Hepatocyte (in vitro differentiated cells): ENCODE data around the gene ADORA1. TPM values are rescaled to one million over a fixed set of nuclear protein-coding genes. Genes with fewer than 3 reads are reported as not detected.

ENCODE experiments used
- DNase-seq: peaks from one replicate; pipeline ENCODE4 v3.0.0-alpha.2; 2016; ENCODE audit warnings: low spot score
- H2AFZ ChIP-seq: fragments of 200-600 bp; sonication (generic); 2 replicates; pipeline ENCODE4 v1.6.0; 2016; ENCODE audit warnings: antibody characterized with exemption, mild to moderate bottlenecking
- H3K27ac ChIP-seq: fragments of 200-600 bp; sonication (generic); 2 replicates; pipeline ENCODE4 v1.5.1; 2016; ENCODE audit warnings: mild to moderate bottlenecking
- H3K27me3 ChIP-seq: fragments of 200-600 bp; sonication (generic); 2 replicates; pipeline ENCODE4 v1.6.1; 2016
- H3K36me3 ChIP-seq: fragments of 200-600 bp; sonication (generic); replicated peaks from 2 replicates; pipeline ENCODE4 v1.5.1; 2016; ENCODE audit warnings: low read depth; ENCODE audit not compliant: insufficient read depth
- H3K4me1 ChIP-seq: fragments of 200-600 bp; sonication (generic); 2 replicates; pipeline ENCODE4 v1.5.1; 2016; ENCODE audit warnings: mild to moderate bottlenecking, moderate library complexity; ENCODE audit not compliant: insufficient read depth
- H3K4me2 ChIP-seq: fragments of 200-600 bp; sonication (generic); 2 replicates; pipeline ENCODE4 v1.6.0; 2016
- H3K4me3 ChIP-seq: fragments of 200-600 bp; sonication (generic); 2 replicates; pipeline ENCODE4 v1.5.1; 2016; ENCODE audit warnings: mild to moderate bottlenecking
- H3K79me2 ChIP-seq: fragments of 200-600 bp; sonication (generic); 2 replicates; pipeline ENCODE4 v1.6.0; 2017; ENCODE audit warnings: mild to moderate bottlenecking
- H3K9me2 ChIP-seq: fragments of 200-600 bp; sonication (generic); replicated peaks from 2 replicates; pipeline ENCODE4 v1.6.0; 2017; ENCODE audit warnings: mild to moderate bottlenecking; ENCODE audit not compliant: insufficient read depth
- H3K9me3 ChIP-seq: fragments of 200-600 bp; sonication (generic); 2 replicates; pipeline ENCODE4 v1.5.1; 2016; ENCODE audit warnings: low read depth, mild to moderate bottlenecking
- H4K20me1 ChIP-seq: fragments of 200-600 bp; sonication (generic); 2 replicates; pipeline ENCODE4 v1.6.0; 2016; ENCODE audit warnings: mild to moderate bottlenecking; ENCODE audit not compliant: insufficient read depth, poor library complexity, severe bottlenecking
- EZH2 ChIP-seq: fragments of 200-600 bp; sonication (generic); IDR thresholded peaks from 2 replicates; pipeline ENCODE4 v1.6.1; 2016; ENCODE audit warnings: antibody characterized with exemption, mild to moderate bottlenecking, borderline replicate concordance
- EZH2phosphoT487 ChIP-seq: fragments of 200-600 bp; sonication (generic); IDR thresholded peaks from one replicate; pipeline ENCODE4 v1.6.1; 2018; ENCODE audit warnings: antibody characterized with exemption, mild to moderate bottlenecking, low read depth, moderate library complexity; ENCODE audit not compliant: unreplicated experiment, severe bottlenecking
- WGBS: methylation state at CpG from one replicate; pipeline ENCODE4 v1.1.6; 2016; ENCODE audit warnings: low lambda C conversion rate; ENCODE audit errors: missing lambda C conversion rate; 5-methylcytosine and 5-hydroxymethylcytosine counted together
- polyA plus RNA-seq: library from polyadenylated mRNA; unstranded; fragments of >200 nt; fragmentation: Nextera tagmentation; extraction: Ambion mirVana; gene quantifications from 2 replicates; pipeline ENCODE4 v1.2.1, GENCODE V29; 2016
- total RNA-seq: library from RNA; depleted of rRNA; stranded (reverse); fragments of >200 nt; gene quantifications from 2 replicates; pipeline ENCODE4 v1.2.3, GENCODE V29; 2014
- TF ChIP-seq, protein P1 (sequence below): fragments of 200-600 bp; sonication (generic); IDR thresholded peaks from 2 replicates; pipeline ENCODE4 v1.5.1; 2016; ENCODE audit warnings: antibody characterized with exemption, mild to moderate bottlenecking; ENCODE audit not compliant: poor library complexity

The ADORA1 gene
- total and polyA plus RNA-seq, 2 experiments from 2014 or later: 2.0 to 2.3 TPM

DNA sequence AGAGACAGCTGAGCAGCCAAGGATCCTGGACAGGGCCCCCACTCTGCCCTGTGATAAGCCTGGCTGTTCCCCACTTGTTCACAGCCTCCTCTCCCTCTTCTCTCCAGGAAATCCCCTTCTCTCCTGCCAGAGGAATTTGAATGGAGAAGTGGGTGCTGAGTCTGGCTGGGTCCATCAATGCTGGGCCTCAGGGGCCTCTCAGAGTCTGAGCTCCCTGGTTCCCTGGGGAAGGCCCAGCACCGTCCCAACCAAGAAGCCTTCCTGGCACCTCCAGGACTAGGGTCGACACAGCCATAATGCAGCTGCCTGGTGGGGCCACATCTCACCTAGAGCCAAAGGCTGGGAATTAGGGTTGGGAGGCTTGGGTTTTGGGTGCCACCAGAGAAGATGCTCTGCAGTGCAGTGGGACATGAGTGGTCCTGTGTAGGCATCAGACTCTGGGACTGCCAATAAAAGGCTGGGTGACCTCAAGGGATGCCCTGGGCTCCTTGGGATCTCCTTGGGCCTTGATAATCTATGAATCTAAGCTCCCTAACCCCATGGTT, 45.6 kb downstream of the ADORA1 start:
- Histone ChIP-seq H3K27ac (no peak overlapping the region), H2AFZ (no peak overlapping the region), H3K4me3 (no peak overlapping the region), H3K4me1 (peaks cover 14% of the 10 kb centered on the region), H3K36me3 (no peaks in the 10 kb centered on the region), H4K20me1 (no peaks in the 10 kb centered on the region), H3K4me2 (no peak overlapping the region), H3K27me3 (no peaks in the 10 kb centered on the region), H3K79me2 (no peaks in the 10 kb centered on the region), H3K9me3 (no peaks in the 10 kb centered on the region), H3K9me2 (no peaks in the 10 kb centered on the region)
- TF ChIP-seq EZH2: no peak
- TF ChIP-seq, protein P1, sequence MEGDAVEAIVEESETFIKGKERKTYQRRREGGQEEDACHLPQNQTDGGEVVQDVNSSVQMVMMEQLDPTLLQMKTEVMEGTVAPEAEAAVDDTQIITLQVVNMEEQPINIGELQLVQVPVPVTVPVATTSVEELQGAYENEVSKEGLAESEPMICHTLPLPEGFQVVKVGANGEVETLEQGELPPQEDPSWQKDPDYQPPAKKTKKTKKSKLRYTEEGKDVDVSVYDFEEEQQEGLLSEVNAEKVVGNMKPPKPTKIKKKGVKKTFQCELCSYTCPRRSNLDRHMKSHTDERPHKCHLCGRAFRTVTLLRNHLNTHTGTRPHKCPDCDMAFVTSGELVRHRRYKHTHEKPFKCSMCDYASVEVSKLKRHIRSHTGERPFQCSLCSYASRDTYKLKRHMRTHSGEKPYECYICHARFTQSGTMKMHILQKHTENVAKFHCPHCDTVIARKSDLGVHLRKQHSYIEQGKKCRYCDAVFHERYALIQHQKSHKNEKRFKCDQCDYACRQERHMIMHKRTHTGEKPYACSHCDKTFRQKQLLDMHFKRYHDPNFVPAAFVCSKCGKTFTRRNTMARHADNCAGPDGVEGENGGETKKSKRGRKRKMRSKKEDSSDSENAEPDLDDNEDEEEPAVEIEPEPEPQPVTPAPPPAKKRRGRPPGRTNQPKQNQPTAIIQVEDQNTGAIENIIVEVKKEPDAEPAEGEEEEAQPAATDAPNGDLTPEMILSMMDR: no peak
- TF ChIP-seq EZH2phosphoT487: no peak
- DNase-seq: no peak
- 90% methylated on average over 2 of the region's 2 CpGs for WGBS

DNA sequence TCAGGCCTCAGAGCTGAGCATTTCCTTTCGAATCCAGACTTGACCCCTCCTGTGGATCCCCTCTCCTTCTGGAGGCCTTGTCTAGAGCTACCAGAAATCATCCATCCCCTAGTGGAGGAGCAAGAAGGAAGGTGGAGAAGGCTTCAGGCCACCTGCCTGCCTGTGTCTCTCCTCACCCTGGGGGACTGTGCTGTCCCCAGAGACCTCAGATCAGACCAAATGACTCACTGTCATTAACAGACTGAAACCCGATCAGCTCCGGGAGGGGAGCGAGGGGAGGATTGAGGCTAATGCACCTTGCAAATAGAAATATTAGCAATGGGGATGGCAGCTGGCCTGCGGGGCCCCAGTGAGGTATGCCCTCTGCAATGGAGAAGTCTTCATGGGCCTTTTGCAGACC, 46.0 kb downstream of the ADORA1 start:
- Histone ChIP-seq H3K36me3 (no peaks in the 10 kb centered on the region), H3K79me2 (no peaks in the 10 kb centered on the region), H3K9me2 (no peaks in the 10 kb centered on the region), H2AFZ (no peak overlapping the region), H3K27ac (no peak overlapping the region), H4K20me1 (no peaks in the 10 kb centered on the region), H3K9me3 (no peaks in the 10 kb centered on the region), H3K27me3 (no peaks in the 10 kb centered on the region), H3K4me3 (no peak overlapping the region), H3K4me1 (peaks cover 14% of the 10 kb centered on the region), H3K4me2 (no peak overlapping the region)
- DNase-seq: no peak
- 61% methylated on average over 5 of the region's 5 CpGs for WGBS
- no peak for TF ChIP-seq EZH2

DNA sequence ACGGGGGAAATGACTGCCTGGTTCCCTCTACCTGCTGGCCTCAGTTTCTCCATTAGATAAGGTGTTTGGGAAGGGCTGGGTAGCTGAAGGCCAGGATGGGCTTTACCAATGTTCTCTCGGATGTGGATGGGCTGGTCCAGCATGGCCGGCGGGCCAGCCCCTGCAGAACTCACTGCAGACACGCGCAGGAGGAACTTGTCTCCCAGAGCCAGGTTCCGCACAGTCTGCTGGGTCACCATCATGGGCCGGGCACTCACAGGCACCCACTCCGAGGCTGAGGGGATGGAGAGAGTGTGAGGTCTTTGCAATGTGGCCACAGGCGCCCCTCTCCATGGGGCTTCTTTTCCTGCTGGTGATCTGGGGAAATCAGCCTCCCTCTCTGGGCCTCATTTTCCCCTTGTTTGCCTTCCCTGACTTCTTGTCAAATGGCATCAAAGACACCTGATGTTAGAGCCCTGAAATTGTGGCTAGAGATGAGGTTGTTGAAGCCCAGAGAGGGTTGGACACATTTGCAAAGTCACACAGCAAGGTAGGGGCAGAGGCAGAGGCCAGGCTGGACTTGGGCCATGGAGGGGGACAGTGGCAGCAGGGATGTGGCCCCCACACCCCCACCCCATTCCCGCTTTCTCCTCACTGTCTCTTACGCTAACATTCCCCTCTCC, 46.9 kb downstream of the ADORA1 start:
- H4K20me1 ChIP-seq: no peaks in the 10 kb centered on the region
- no peak for DNase-seq
- no peaks in the 10 kb centered on the region for H3K36me3 ChIP-seq
- H3K9me3 ChIP-seq: no peaks in the 10 kb centered on the region
- H3K4me1 ChIP-seq: peaks cover 14% of the 10 kb centered on the region
- H3K27me3 ChIP-seq: no peaks in the 10 kb centered on the region
- no peak overlapping the region for H2AFZ ChIP-seq
- TF ChIP-seq EZH2phosphoT487: no peak
- TF ChIP-seq, protein P1: no peak
- TF ChIP-seq EZH2: no peak
- H3K27ac ChIP-seq: no peak overlapping the region
- H3K4me3 ChIP-seq: no peak overlapping the region
- no peaks in the 10 kb centered on the region for H3K9me2 ChIP-seq
- WGBS: 95% methylated on average over 12 of the region's 12 CpGs
- H3K4me2 ChIP-seq: no peak overlapping the region
- H3K79me2 ChIP-seq: no peaks in the 10 kb centered on the region

DNA sequence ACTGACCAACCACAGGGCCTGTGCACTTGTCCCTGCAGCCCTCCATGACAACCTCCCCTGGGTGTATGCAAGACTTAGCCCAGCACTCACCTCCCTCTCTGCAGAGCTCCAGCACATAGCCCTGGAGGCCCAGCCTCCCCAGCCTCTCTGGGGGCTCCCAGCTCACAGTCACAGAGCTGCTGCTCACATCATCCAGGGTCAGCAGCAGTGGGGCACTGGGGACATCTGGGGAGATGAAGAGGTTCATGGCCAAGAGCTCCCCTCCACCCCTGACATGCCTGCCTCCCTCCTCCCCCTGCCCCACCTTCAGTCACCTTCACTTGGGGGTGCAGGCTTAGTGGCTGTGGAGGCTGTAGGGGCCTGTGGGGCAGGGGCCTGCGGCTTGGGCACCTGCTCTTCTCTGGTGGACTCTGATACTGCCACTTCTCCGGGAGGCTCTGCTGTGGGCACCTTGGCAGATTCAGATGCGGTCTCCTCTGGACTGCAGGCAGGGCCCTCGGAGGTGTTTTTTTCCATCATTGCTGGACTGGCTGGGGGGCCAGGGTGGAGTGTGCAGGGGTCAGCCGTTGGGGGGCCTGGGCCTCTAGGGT, 47.8 kb downstream of the ADORA1 start, which contains the start of gene MYBPH:
MYBPH (minus strand) TSS at position 590 of the 590 bp plus-strand sequence; CDS start at position 519, 71 bp downstream.
- Histone ChIP-seq H3K27me3 (no peaks in the 10 kb centered on the region), H3K79me2 (no peaks in the 10 kb centered on the region), H3K36me3 (no peaks in the 10 kb centered on the region), H3K4me2 (no peak within 1 kb of the TSS), H4K20me1 (no peaks in the 10 kb centered on the region), H3K4me3 (no peak within 1 kb of the TSS), H3K9me2 (no peaks in the 10 kb centered on the region), H3K4me1 (peaks cover 14% of the 10 kb centered on the region), H3K9me3 (no peaks in the 10 kb centered on the region), H2AFZ (no peak within 1 kb of the TSS), H3K27ac (no peak within 1 kb of the TSS)
- no peak for DNase-seq
- no peak for TF ChIP-seq EZH2
- WGBS: 74% methylated on average over 5 of the region's 5 CpGs
